Islet precursor cell (in vitro differentiated cells): ENCODE data around the gene ULK4.

ENCODE experiments used
- DNase-seq: peaks from one replicate; pipeline ENCODE4 v3.0.0-alpha.2; 2018

Gene ULK4

GRCh38 chr3:41418961-41419691 lies 542.8 kb downstream of the ULK4 start:
- DNase-seq = peak; percentile 64

GRCh38 chr3:41417574-41417973 lies 544.3 kb downstream of the ULK4 start:
- no peak for DNase-seq

- no peak for DNase-seq
These were observed 550.8 kb downstream of the ULK4 start for GRCh38 chr3:41411065-41411464.

GRCh38 chr3:41405466-41405865 lies 556.4 kb downstream of the ULK4 start:
- DNase-seq = no peak

GRCh38 chr3:41404582-41404981 lies 557.3 kb downstream of the ULK4 start:
- DNase-seq = no peak

GRCh38 chr3:41394896-41395295 lies 567.0 kb downstream of the ULK4 start:
- no peak for DNase-seq

GRCh38 chr3:41370765-41371535 lies 591.0 kb downstream of the ULK4 start:
- peak; percentile 71 for DNase-seq

GRCh38 chr3:41370307-41370706 lies 591.6 kb downstream of the ULK4 start:
- DNase-seq = no peak

- no peak for DNase-seq
These were observed 592.1 kb downstream of the ULK4 start for GRCh38 chr3:41369838-41370237.

- DNase-seq = peak; percentile 66
These were observed 595.9 kb downstream of the ULK4 start for GRCh38 chr3:41365973-41366372.

GRCh38 chr3:41364736-41365135 lies 597.2 kb downstream of the ULK4 start:
- no peak for DNase-seq

GRCh38 chr3:41363830-41364523 lies 597.9 kb downstream of the ULK4 start:
- no peak for DNase-seq

- DNase-seq = peak; percentile 98
These were observed 599.0 kb downstream of the ULK4 start for GRCh38 chr3:41362638-41363559.

- no peak for DNase-seq
These were observed 604.6 kb downstream of the ULK4 start for GRCh38 chr3:41357271-41357670.

GRCh38 chr3:41356775-41357174 lies 605.1 kb downstream of the ULK4 start:
- no peak for DNase-seq

GRCh38 chr3:41352510-41352909 lies 609.4 kb downstream of the ULK4 start:
- no peak for DNase-seq

- DNase-seq = no peak
These were observed 611.5 kb downstream of the ULK4 start for GRCh38 chr3:41350441-41350840.

GRCh38 chr3:41348401-41348800 lies 613.5 kb downstream of the ULK4 start:
- DNase-seq = no peak

GRCh38 chr3:41346698-41347270 lies 615.1 kb downstream of the ULK4 start:
- DNase-seq = no peak

- no peak for DNase-seq
These were observed 616.1 kb downstream of the ULK4 start for GRCh38 chr3:41345788-41346187.

- DNase-seq = no peak
These were observed 622.1 kb downstream of the ULK4 start for GRCh38 chr3:41339758-41340157.

- no peak for DNase-seq
These were observed 623.6 kb downstream of the ULK4 start for GRCh38 chr3:41338276-41338675.
